ENCODE data around the gene PRR27.

GRCh38 chr4:70181864-70182263, 27.8 kb downstream of the PRR27 start:
- no peak for TF ChIP-seq CTCF (IDR thresholded peaks at IDR 0.05)
- no peak for TF ChIP-seq ZFX (IDR thresholded peaks at IDR 0.05; ENCODE audit: borderline replicate concordance)
